ENCODE measurements around the gene TPPP3. TPM values are rescaled to one million over a fixed set of nuclear protein-coding genes. Genes with fewer than 3 reads are reported as not detected.

TPPP3 gene
- total RNA-seq, 1 donor: 0.99 TPM

GRCh38 chr16:67342616-67343015 is 50.7 kb downstream of the TPPP3 start:
- no peak for DNase-seq (ENCODE audit: low read depth)
- no peak overlapping the region for H3K4me3 ChIP-seq (ENCODE audit: low read depth, low read length)
- no peak for TF ChIP-seq CTCF (IDR thresholded peaks at IDR 0.05; ENCODE audit: insufficient read depth, low read length)

GRCh38 chr16:67341250-67341649 is 52.0 kb downstream of the TPPP3 start:
- no peak for DNase-seq (ENCODE audit: low read depth)
- no peak overlapping the region for H3K4me3 ChIP-seq (ENCODE audit: low read depth, low read length)
- no peak for TF ChIP-seq CTCF (IDR thresholded peaks at IDR 0.05; ENCODE audit: insufficient read depth, low read length)

Small RNA genes within 50 kb of the gene (small RNA-seq; reads per million reads assigned to genes)
- not detected for gene RNU1-123P

Other genes with a start within 250 kb of the TPPP3 start
- gene B3GNT9, start 242.5 kb downstream of the TPPP3 start, total RNA-seq (ENCODE audit: low replicate concordance): 37.0 and 42.4 TPM in 2 replicates
- gene TRADD, start 233.6 kb downstream of the TPPP3 start, total RNA-seq (ENCODE audit: low replicate concordance): 12.3 and 29.1 TPM in 2 replicates
- gene FBXL8, start 233.5 kb downstream of the TPPP3 start, total RNA-seq (ENCODE audit: low replicate concordance): 11.3 and 29.7 TPM in 2 replicates
- gene HSF4, start 228.8 kb downstream of the TPPP3 start, total RNA-seq (ENCODE audit: low replicate concordance): 6.4 and 17.9 TPM in 2 replicates
- gene NOL3, start 223.0 kb downstream of the TPPP3 start, total RNA-seq (ENCODE audit: low replicate concordance): 10.1 and 27.1 TPM in 2 replicates
- 8.6 and 9.9 TPM in 2 replicates for gene MATCAP1, start 209.5 kb downstream of the TPPP3 start, total RNA-seq (ENCODE audit: low replicate concordance)
- gene EXOC3L1, start 203.4 kb downstream of the TPPP3 start, total RNA-seq (ENCODE audit: low replicate concordance): 0.98 TPM in 1 of 2 replicates, not detected in the other
- gene E2F4, start 201.3 kb downstream of the TPPP3 start, total RNA-seq (ENCODE audit: low replicate concordance): 31.9 and 47.5 TPM in 2 replicates
- gene ELMO3, start 194.4 kb downstream of the TPPP3 start, total RNA-seq (ENCODE audit: low replicate concordance): 0.09 and 0.33 TPM in 2 replicates
- 21.8 and 24.3 TPM in 2 replicates for gene TMEM208, start 166.4 kb downstream of the TPPP3 start, total RNA-seq (ENCODE audit: low replicate concordance)
- 14.1 and 19.7 TPM in 2 replicates for gene FHOD1, start 146.0 kb downstream of the TPPP3 start, total RNA-seq (ENCODE audit: low replicate concordance)
- 0.65 and 1.4 TPM in 2 replicates for gene SLC9A5, start 144.5 kb downstream of the TPPP3 start, total RNA-seq (ENCODE audit: low replicate concordance)
- 13.3 and 24.3 TPM in 2 replicates for gene PLEKHG4, start 114.0 kb downstream of the TPPP3 start, total RNA-seq (ENCODE audit: low replicate concordance)
- not detected in 2 replicates for gene KCTD19, start 66.8 kb downstream of the TPPP3 start, total RNA-seq (ENCODE audit: low replicate concordance)
- not detected in 2 replicates for gene LRRC36, start 66.7 kb downstream of the TPPP3 start, total RNA-seq (ENCODE audit: low replicate concordance)
- gene ZDHHC1, start 23.0 kb upstream of the TPPP3 start, total RNA-seq (ENCODE audit: low replicate concordance): 7.1 and 7.6 TPM in 2 replicates
- gene HSD11B2, start 37.6 kb upstream of the TPPP3 start, total RNA-seq (ENCODE audit: low replicate concordance): not detected in 2 replicates
- 47.8 and 114 TPM in 2 replicates for gene ATP6V0D1, start 87.7 kb upstream of the TPPP3 start, total RNA-seq (ENCODE audit: low replicate concordance)
- gene AGRP, start 90.0 kb upstream of the TPPP3 start, total RNA-seq (ENCODE audit: low replicate concordance): not detected in 2 replicates
- gene RIPOR1, start 135.3 kb upstream of the TPPP3 start, total RNA-seq (ENCODE audit: low replicate concordance): 29.3 and 64.7 TPM in 2 replicates
- 22.1 and 34.3 TPM in 2 replicates for gene CTCF, start 169.0 kb upstream of the TPPP3 start, total RNA-seq (ENCODE audit: low replicate concordance)